GM12874 (cell line): ENCODE results near the gene NEIL1.

Source experiments
- TF ChIP-seq, protein P1 (sequence below): IDR thresholded peaks from 2 replicates; pipeline ENCODE4 v1.5.1; 2011; ENCODE audit warnings: low read depth, mild to moderate bottlenecking, control low read depth, low read length, moderate library complexity; ENCODE audit not compliant: insufficient read depth

NEIL1 gene

DNA sequence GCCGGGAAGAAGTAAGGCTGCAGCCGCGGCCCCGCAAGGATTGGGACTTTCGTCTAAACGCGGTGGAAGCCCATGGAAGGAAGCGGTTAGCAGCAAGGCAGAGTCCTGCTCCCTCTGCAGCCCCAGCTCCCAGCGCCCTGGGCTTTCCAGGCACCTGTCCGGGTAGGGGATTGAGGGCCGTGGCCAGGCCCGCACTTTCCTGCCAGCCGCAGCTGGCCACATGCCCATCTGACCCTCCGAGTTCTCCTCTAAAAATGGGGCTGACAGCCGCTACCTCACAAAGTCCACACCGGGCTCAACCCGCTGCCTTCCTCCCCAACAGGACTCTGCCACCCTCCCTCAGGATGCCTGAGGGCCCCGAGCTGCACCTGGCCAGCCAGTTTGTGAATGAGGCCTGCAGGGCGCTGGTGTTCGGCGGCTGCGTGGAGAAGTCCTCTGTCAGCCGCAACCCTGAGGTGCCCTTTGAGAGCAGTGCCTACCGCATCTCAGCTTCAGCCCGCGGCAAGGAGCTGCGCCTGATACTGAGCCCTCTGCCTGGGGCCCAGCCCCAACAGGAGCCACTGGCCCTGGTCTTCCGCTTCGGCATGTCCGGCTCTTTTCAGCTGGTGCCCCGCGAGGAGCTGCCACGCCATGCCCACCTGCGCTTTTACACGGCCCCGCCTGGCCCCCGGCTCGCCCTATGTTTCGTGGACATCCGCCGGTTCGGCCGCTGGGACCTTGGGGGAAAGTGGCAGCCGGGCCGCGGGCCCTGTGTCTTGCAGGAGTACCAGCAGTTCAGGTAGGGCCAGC is 1.9 kb downstream of the NEIL1 start:
- TF ChIP-seq, protein P1, sequence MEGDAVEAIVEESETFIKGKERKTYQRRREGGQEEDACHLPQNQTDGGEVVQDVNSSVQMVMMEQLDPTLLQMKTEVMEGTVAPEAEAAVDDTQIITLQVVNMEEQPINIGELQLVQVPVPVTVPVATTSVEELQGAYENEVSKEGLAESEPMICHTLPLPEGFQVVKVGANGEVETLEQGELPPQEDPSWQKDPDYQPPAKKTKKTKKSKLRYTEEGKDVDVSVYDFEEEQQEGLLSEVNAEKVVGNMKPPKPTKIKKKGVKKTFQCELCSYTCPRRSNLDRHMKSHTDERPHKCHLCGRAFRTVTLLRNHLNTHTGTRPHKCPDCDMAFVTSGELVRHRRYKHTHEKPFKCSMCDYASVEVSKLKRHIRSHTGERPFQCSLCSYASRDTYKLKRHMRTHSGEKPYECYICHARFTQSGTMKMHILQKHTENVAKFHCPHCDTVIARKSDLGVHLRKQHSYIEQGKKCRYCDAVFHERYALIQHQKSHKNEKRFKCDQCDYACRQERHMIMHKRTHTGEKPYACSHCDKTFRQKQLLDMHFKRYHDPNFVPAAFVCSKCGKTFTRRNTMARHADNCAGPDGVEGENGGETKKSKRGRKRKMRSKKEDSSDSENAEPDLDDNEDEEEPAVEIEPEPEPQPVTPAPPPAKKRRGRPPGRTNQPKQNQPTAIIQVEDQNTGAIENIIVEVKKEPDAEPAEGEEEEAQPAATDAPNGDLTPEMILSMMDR: no peak

DNA sequence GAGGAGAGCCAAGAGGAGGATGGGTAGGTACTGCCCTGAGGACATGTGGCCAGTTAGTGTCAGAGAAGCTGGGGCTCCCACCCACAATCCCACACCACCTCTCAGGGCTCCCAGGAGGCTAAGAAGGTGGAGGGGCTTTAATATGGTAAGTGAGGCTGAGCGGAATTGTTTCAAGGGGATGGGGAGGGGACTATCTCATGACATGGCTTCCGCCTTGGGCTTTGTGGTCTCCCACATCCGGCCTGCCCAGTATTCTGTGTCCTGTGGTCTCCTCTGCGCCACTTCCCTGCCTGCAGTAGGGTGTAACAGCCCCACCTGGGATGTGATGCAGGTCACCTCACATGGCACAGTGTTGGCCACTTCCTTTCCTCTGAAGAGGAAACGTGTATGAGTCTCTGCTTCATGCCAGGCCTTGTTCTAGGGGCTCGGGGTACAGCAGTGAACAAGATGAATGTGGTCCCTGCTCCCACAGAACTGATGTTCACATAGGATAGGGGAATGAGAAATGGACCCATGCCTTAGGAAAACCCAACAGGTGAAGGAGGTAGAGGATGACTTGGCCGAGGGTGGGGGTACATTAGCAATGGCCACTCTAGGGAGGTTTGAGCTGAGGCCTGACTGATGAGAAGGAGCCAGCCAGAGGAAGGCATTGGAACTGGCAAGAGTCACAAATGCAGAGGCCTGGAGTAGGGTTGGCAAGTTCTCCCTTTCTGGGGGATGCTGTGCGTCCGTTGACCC is 3.2 kb downstream of the NEIL1 start:
- TF ChIP-seq, protein P1: no peak

DNA sequence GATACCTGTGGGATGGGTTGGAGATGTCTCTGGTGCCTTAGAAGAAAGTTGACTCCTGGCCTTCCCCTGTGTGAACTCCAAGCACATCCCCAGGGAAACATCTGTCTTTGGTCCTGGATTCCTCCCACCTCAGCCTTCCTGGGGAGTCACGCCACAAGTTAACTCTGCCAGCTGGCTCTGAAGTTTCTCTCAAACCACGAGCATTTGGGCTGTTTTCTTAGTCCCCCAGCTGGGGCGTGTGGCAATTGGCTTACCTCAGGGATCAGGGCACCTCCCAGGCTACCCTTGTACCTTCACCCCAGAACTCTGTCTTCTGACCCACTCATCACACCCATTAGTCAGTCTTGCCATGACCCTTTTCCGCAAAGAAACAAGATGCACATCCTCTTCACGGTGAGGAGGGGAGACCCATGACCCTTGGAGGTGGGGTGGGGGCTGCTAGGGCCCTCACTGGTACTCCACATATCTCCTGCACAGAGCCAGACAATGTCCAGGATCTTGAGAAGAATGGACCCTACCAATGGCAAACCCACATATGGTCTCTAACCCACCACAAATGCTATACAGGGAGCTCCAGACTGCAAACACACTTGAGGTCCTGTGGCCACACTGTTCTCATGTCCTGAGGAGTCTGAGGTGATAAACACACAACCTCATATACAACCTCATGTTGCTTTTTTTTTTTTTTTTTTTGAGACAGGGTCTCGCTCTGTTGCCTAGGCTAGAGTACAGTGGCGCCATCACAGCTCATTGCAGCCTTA is 3.9 kb downstream of the NEIL1 start:
- TF ChIP-seq, protein P1: no peak

DNA sequence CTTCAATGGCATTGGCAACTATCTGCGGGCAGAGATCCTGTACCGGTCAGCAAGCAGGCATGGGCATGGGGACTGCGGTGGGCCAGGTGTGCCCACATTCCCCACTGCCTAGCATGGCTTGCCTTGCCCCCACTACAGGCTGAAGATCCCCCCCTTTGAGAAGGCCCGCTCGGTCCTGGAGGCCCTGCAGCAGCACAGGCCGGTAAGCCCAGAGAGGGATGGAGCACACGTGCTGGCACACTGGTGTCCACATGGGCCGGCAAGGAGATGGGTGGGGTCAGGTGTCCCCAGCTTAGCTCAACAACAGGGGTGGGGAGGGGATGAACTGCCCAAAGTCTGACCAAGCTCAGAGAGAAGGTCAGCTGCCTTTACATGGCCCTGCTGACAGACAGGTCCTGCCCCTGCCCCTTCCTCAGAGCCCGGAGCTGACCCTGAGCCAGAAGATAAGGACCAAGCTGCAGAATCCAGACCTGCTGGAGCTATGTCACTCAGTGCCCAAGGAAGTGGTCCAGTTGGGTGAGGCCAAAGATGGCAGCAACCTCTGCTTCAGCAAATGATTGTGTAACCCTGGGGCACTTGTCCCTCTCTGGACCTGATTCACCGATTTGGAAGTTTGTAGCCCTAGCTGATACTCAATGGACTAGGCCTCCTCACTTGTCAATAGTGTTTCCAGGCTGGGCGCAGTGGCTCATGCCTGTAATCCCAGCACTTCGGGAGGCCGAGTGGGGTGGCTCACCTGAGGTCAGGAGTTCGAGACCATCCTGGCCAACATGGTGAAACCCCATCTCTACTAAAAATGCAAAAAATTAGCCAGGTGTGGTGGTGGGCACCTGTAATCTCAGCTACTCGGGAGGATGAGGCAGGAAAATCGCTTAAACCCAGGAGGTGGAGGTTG is 5.6 kb downstream of the NEIL1 start:
- TF ChIP-seq, protein P1: no peak

DNA sequence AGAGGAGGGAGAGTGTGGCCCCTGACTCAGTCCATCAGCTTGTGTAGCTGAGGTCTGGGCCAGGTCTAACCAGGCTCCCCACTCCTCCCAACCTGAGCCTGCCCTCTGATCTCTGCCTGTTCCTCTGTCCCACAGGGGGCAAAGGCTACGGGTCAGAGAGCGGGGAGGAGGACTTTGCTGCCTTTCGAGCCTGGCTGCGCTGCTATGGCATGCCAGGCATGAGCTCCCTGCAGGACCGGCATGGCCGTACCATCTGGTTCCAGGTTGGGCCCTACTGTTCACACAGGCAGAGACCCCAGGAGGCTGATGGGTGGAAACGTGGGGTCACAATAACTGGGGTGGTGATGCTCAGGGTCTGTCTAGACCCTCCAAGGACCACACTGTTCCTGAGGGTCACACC is 6.8 kb downstream of the NEIL1 start:
- TF ChIP-seq, protein P1: no peak

DNA sequence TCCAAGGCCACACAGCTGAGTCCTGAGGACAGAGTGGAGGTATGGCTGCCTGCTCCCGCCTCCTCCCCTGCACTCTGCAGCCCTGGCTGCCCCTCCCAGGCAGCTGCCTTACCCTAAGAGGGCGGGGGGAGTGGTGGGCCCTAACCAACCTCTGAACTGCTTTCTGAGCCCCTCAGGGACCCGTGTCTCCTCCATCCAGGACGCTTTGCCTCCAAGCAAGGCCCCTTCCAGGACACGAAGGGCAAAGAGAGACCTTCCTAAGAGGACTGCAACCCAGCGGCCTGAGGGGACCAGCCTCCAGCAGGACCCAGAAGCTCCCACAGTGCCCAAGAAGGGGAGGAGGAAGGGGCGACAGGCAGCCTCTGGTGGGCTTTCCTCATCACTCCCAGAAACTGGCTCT is 7.6 kb downstream of the NEIL1 start:
- TF ChIP-seq, protein P1: no peak
